Duodenal mucosa (tissue), 2 donors: ENCODE measurements around the gene OR5K3.
"Not testable (repeated sequence)": the region's sequence is repeated elsewhere in the genome, so short reads cannot be mapped to it uniquely, and the experiment has no call there.

Experiments
- H3K27ac ChIP-seq: one replicate; pipeline ENCODE4 v1.7.0; 2013; ENCODE audit warnings: low read depth, low read length
- H3K27me3 ChIP-seq, 2 donors: one replicate each; pipeline ENCODE4 v1.7.0; 2013; ENCODE audit warnings: low read length in 2 of 2, control low read depth in 1 of 2; ENCODE audit not compliant: insufficient read depth in 2 of 2, control insufficient read depth in 1 of 2
- H3K36me3 ChIP-seq, 2 donors: one replicate each; pipeline ENCODE4 v1.7.0; 2013; ENCODE audit warnings: low read length in 2 of 2, control low read depth in 1 of 2; ENCODE audit not compliant: insufficient read depth in 2 of 2, control insufficient read depth in 1 of 2
- H3K4me1 ChIP-seq, 2 donors: one replicate each; pipeline ENCODE4 v1.7.0; 2013; ENCODE audit warnings: low read length in 2 of 2, control low read depth in 1 of 2; ENCODE audit not compliant: insufficient read depth in 2 of 2, control insufficient read depth in 1 of 2
- H3K4me3 ChIP-seq, 2 donors: one replicate each; pipeline ENCODE4 v1.7.0; 2013; ENCODE audit warnings: low read length in 2 of 2, low read depth in 1 of 2
- H3K9ac ChIP-seq, 2 donors: one replicate each; pipeline ENCODE4 v1.7.0; 2013; ENCODE audit warnings: low read length in 2 of 2, low read depth in 1 of 2
- H3K9me3 ChIP-seq, 2 donors: one replicate each; pipeline ENCODE4 v1.7.0; 2013; ENCODE audit warnings: low read length in 2 of 2, control low read depth in 1 of 2; ENCODE audit not compliant: control insufficient read depth in 1 of 2

Gene OR5K3

GRCh38 chr3:98367464-98368246 is 22.8 kb upstream of the OR5K3 start:
- Histone ChIP-seq H3K27ac (no peak overlapping the region), H3K4me3 (no peak overlapping the region), H3K9ac (no peak overlapping the region), H3K36me3 (no peaks in the 10 kb centered on the region), H3K4me1 (no peaks in the 10 kb centered on the region), H3K27me3 (no peaks in the 10 kb centered on the region), H3K9me3 (peaks cover 0 to 3% of the 10 kb centered on the region in 2 donors)

GRCh38 chr3:98371186-98371585 is 19.3 kb upstream of the OR5K3 start:
- H3K9ac ChIP-seq = no peak overlapping the region
- no peaks in the 10 kb centered on the region for H3K36me3 ChIP-seq
- H3K4me1 ChIP-seq = no peaks in the 10 kb centered on the region
- no peak overlapping the region for H3K4me3 ChIP-seq
- H3K27me3 ChIP-seq = no peaks in the 10 kb centered on the region
- no peak overlapping the region for H3K27ac ChIP-seq
- no peaks in the 10 kb centered on the region for H3K9me3 ChIP-seq

- H3K36me3 ChIP-seq = no peaks in the 10 kb centered on the region
- H3K27me3 ChIP-seq = no peaks in the 10 kb centered on the region
- H3K4me1 ChIP-seq = no peaks in the 10 kb centered on the region
- H3K4me3 ChIP-seq = no peak overlapping the region
- H3K9ac ChIP-seq = no peak overlapping the region
- H3K9me3 ChIP-seq = no peaks in the 10 kb centered on the region
- H3K27ac ChIP-seq = no peak overlapping the region
Measured at GRCh38 chr3:98371853-98372252, 18.6 kb upstream of the OR5K3 start.

GRCh38 chr3:98372445-98372844 is 18.0 kb upstream of the OR5K3 start:
- Histone ChIP-seq H3K27me3 (no peaks in the 10 kb centered on the region), H3K36me3 (no peaks in the 10 kb centered on the region), H3K9ac (no peak overlapping the region), H3K4me1 (no peaks in the 10 kb centered on the region), H3K9me3 (no peaks in the 10 kb centered on the region), H3K4me3 (no peak overlapping the region), H3K27ac (no peak overlapping the region)

- Histone ChIP-seq H3K27me3 (no peaks in the 10 kb centered on the region), H3K9ac (no peak overlapping the region), H3K4me3 (no peak overlapping the region), H3K36me3 (no peaks in the 10 kb centered on the region), H3K9me3 (no peaks in the 10 kb centered on the region), H3K27ac (no peak overlapping the region), H3K4me1 (no peaks in the 10 kb centered on the region)
Measured at GRCh38 chr3:98376631-98377030, 13.8 kb upstream of the OR5K3 start.

GRCh38 chr3:98388147-98388546 is 2.3 kb upstream of the OR5K3 start:
- Histone ChIP-seq H3K27me3 (no peaks in the 10 kb centered on the region), H3K4me3 (no peak overlapping the region), H3K9me3 (no peaks in the 10 kb centered on the region), H3K27ac (no peak overlapping the region), H3K36me3 (no peaks in the 10 kb centered on the region), H3K4me1 (no peaks in the 10 kb centered on the region), H3K9ac (no peak overlapping the region)

GRCh38 chr3:98395101-98395500 is 4.6 kb downstream of the OR5K3 start:
- no peak overlapping the region for H3K4me3 ChIP-seq
- H3K27ac ChIP-seq = no peak overlapping the region
- no peaks in the 10 kb centered on the region for H3K27me3 ChIP-seq
- no peak overlapping the region for H3K9ac ChIP-seq
- H3K9me3 ChIP-seq = peaks cover 0 to 9% of the 10 kb centered on the region in 2 donors
- no peaks in the 10 kb centered on the region for H3K36me3 ChIP-seq
- H3K4me1 ChIP-seq = no peaks in the 10 kb centered on the region

- H3K27ac ChIP-seq, H3K27me3 ChIP-seq, H3K9ac ChIP-seq, H3K36me3 ChIP-seq, H3K4me3 ChIP-seq, H3K4me1 ChIP-seq, H3K9me3 ChIP-seq: not testable (repeated sequence)
Measured at GRCh38 chr3:98396482-98396881, 6.0 kb downstream of the OR5K3 start.

- no peaks in the 10 kb centered on the region for H3K27me3 ChIP-seq
- H3K4me3 ChIP-seq = no peak overlapping the region
- no peaks in the 10 kb centered on the region for H3K36me3 ChIP-seq
- no peak overlapping the region for H3K27ac ChIP-seq
- peaks cover 0 to 10% of the 10 kb centered on the region in 2 donors for H3K9me3 ChIP-seq
- H3K4me1 ChIP-seq = no peaks in the 10 kb centered on the region
- no peak overlapping the region for H3K9ac ChIP-seq
Measured at GRCh38 chr3:98398513-98398912, 8.0 kb downstream of the OR5K3 start.

- no peak overlapping the region for H3K9ac ChIP-seq
- no peaks in the 10 kb centered on the region for H3K27me3 ChIP-seq
- H3K36me3 ChIP-seq = no peaks in the 10 kb centered on the region
- H3K27ac ChIP-seq = no peak overlapping the region
- no peak overlapping the region for H3K4me3 ChIP-seq
- H3K9me3 ChIP-seq = peaks cover 10 to 17% of the 10 kb centered on the region in 2 donors
- H3K4me1 ChIP-seq = no peaks in the 10 kb centered on the region
Measured at GRCh38 chr3:98402507-98402906, 12.0 kb downstream of the OR5K3 start.
